ENCODE data around the gene PRM3. TPM values are rescaled to one million over a fixed set of nuclear protein-coding genes. Genes with fewer than 3 reads are reported as not detected.

Gene PRM3
- total RNA-seq, 4 donors from 2014 or later = not detected

- Histone ChIP-seq H3K4me3 (peak overlapping the region; percentile 89), H3K27ac (peak overlapping the region; percentile 96), H3K27me3 (no peaks in the 10 kb centered on the region), H3K36me3 (no peaks in the 10 kb centered on the region), H3K9me3 (no peaks in the 10 kb centered on the region), H3K4me1 (peaks cover 51% of the 10 kb centered on the region)
- TF ChIP-seq CTCF (IDR thresholded peaks at IDR 0.05) (peak in 1 of 2 donors; percentile 20), EP300 (IDR thresholded peaks at IDR 0.05) (no peak)
- 2% methylated on average over 20 of the region's 105 CpGs for WGBS
- DNase-seq (ENCODE audit: low spot score in 2 of 2) = no peak
These were observed 18.3 kb downstream of the PRM3 start for GRCh38 chr16:11254913-11255736.

- no peaks in the 10 kb centered on the region for H3K27me3 ChIP-seq
- H3K27ac ChIP-seq = no peak overlapping the region
- H3K9me3 ChIP-seq = no peaks in the 10 kb centered on the region
- TF ChIP-seq CTCF (IDR thresholded peaks at IDR 0.05) = no peak
- TF ChIP-seq POLR2A (IDR thresholded peaks at IDR 0.05) = no peak
- no peak for TF ChIP-seq EP300 (IDR thresholded peaks at IDR 0.05)
- TF ChIP-seq POLR2AphosphoS5 (IDR thresholded peaks at IDR 0.05) = no peak
- H3K4me1 ChIP-seq = peaks cover 46% of the 10 kb centered on the region
- H3K36me3 ChIP-seq = no peaks in the 10 kb centered on the region
- no peak for DNase-seq (ENCODE audit: low spot score in 2 of 2)
- peak overlapping the region; percentile 89 for H3K4me3 ChIP-seq
- 69% methylated on average over 19 of the region's 29 CpGs for WGBS
These were observed 19.2 kb downstream of the PRM3 start for GRCh38 chr16:11253995-11254912.

GRCh38 chr16:11253009-11253994 is 20.1 kb downstream of the PRM3 start:
- TF ChIP-seq CTCF (IDR thresholded peaks at IDR 0.05) = no peak
- TF ChIP-seq EP300 (IDR thresholded peaks at IDR 0.05) = no peak
- no peak for TF ChIP-seq POLR2A (IDR thresholded peaks at IDR 0.05)
- no peak for TF ChIP-seq POLR2AphosphoS5 (IDR thresholded peaks at IDR 0.05)
- Histone ChIP-seq H3K27me3 (no peaks in the 10 kb centered on the region), H3K27ac (no peak overlapping the region), H3K36me3 (no peaks in the 10 kb centered on the region), H3K4me1 (peaks cover 36% of the 10 kb centered on the region), H3K4me3 (peak overlapping the region; percentile 89), H3K9me3 (no peaks in the 10 kb centered on the region)
- no peak for DNase-seq (ENCODE audit: low spot score in 2 of 2)
- 73% methylated on average over 5 of the region's 5 CpGs for WGBS

- Histone ChIP-seq H3K27ac (no peak overlapping the region), H3K4me1 (peaks cover 32% of the 10 kb centered on the region), H3K27me3 (no peaks in the 10 kb centered on the region), H3K36me3 (no peaks in the 10 kb centered on the region), H3K9me3 (no peaks in the 10 kb centered on the region), H3K4me3 (peak overlapping the region; percentile 89)
- TF ChIP-seq EP300 (IDR thresholded peaks at IDR 0.05) = no peak
- no peak for TF ChIP-seq POLR2AphosphoS5 (IDR thresholded peaks at IDR 0.05)
- no peak for TF ChIP-seq CTCF (IDR thresholded peaks at IDR 0.05)
- no peak for TF ChIP-seq POLR2A (IDR thresholded peaks at IDR 0.05)
- WGBS = 86% methylated on average over 8 of the region's 8 CpGs
- DNase-seq (ENCODE audit: low spot score in 2 of 2) = no peak
These were observed 20.9 kb downstream of the PRM3 start for GRCh38 chr16:11252482-11252931.

All from suprapubic skin (tissue), 4 donors.